GM19240 (cell line): ENCODE data around the gene HRH2.

Experiments
- DNase-seq: peaks from one replicate; pipeline ENCODE4 v3.0.0; 2011; ENCODE audit warnings: low spot score; ENCODE audit not compliant: insufficient read length

HRH2 gene

DNA sequence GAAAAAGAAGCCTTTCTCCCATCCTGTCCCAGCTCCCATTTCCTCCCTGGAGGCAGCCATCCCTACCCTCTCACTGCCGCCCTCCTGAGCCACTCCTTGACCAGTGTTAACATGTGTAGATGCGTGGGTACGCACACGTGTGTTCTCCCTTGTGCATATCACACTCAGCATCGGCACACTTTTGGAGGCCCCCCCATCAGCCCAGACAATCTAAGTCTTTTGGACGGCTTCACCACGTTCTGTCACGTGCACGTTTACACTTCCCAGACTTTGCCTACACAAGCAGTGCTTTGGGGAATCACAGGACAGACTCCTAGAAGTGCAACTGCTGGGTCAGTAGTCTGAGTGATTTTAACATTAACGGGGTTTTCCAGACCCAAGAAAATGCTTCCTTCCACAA lies 18.0 kb downstream of the HRH2 start:
- DNase-seq = no peak

DNA sequence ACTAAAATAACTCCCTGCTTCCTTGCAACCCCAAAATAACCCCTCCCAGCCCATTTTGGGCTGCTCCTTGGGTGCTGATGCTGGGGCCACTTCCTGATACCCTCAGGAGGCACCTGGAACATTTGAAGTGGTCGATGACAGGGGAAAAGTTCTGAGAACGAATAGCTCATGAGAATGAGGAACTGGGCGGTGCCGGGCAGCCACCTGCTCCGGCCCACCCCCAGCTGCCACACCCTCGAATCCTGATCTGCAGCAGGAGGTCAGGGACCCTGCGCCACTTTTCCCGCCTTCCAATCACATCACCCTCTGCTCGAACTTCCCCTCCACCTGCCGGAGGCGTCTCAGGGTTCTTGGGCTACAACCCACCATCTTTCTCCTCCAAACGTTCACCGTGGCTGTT lies 19.7 kb downstream of the HRH2 start:
- DNase-seq = no peak

- DNase-seq = no peak
These were observed 20.2 kb downstream of the HRH2 start for GRCh38 chr5:175678074-175678473.

DNA sequence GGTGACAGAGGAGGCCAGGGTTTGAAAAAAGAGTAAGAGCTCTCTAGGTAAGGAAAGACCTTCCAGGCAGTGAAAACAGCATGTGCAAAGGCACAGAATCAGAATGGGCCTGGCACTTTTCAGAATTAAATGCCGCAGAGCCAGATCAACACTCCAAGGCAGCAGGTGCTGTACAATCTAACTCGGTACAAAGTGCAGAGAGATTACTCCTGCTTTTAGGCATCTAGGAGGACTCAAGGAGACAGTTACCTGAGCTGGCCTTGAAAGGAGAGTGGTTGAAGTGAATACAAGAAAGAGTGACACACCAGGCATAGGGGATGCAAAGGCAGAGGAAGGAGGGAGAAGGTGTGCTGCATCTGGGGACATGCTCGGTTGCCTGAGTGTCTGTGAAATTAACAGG lies 21.5 kb downstream of the HRH2 start:
- no peak for DNase-seq

GRCh38 chr5:175680020-175680419 lies 22.1 kb downstream of the HRH2 start:
- no peak for DNase-seq

- DNase-seq = no peak
These were observed 22.6 kb downstream of the HRH2 start for GRCh38 chr5:175680463-175680862.

DNA sequence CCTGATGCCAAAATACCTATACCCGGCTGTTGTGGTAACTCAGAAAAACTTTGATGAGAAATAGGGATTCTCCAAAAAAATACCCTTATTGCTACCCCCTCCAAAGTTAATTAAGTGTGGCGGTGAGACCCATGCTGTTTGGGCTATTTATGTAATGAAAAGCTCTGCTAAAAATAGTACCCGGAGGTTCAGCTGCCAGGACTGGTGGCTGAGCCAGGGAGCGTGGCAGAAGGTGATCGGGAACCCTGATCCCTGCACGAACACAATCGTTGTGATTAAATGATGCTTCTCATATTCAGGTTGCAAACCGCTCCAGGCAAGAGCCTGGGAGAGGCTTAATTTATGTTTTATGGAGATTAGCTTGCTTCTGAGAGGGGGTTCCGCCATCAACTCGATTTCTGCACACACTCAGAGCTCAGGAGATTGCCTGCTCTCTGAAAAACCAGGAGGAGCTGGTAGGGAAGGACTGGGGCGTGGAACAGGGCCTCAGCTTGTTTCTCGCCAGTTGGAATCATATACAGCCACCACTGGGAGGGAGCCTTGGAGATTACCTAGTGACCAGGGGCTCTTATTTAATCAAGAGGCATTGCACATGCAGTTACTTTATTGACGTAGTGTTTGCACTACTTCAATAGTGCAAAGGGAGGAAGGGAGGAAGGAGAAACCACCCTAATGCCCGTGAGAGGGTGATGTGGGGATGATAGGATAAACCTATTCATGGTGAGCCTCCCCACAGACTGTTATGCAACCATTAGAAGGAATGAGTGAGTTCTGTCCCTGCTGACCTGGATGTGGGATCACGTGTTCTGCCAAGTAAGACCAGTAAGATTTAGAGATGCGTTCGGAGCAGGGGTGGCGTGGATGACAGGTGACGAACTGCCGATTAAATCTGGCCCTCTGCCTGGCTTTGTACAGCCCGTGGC lies 23.4 kb downstream of the HRH2 start:
- no peak for DNase-seq

GRCh38 chr5:175681968-175682340 lies 24.1 kb downstream of the HRH2 start:
- DNase-seq = no peak

DNA sequence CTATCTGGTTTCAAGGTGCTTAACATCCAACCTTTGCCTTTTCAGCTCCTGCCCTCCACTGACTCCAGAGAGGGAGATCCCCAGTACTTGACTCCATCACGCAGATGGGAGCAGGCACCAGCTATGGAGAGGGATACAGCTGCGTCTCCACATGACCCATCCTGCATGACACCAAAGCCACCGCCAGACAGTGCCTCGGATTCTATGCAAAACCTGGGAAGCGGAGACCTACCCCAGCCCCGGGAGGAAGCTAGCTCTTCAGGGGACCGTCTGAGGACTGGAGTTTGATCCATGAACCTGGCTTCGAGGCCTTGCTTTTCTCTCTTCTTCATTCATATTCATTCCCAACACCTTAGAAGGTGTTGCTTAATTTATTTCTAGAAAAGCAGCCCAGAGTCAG lies 24.8 kb downstream of the HRH2 start:
- DNase-seq = no peak

DNA sequence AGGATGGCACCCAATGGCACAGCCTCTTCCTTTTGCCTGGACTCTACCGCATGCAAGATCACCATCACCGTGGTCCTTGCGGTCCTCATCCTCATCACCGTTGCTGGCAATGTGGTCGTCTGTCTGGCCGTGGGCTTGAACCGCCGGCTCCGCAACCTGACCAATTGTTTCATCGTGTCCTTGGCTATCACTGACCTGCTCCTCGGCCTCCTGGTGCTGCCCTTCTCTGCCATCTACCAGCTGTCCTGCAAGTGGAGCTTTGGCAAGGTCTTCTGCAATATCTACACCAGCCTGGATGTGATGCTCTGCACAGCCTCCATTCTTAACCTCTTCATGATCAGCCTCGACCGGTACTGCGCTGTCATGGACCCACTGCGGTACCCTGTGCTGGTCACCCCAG lies 25.4 kb downstream of the HRH2 start:
- DNase-seq = no peak

GRCh38 chr5:175683921-175684320 lies 26.1 kb downstream of the HRH2 start:
- DNase-seq = no peak

- no peak for DNase-seq
These were observed 27.1 kb downstream of the HRH2 start for GRCh38 chr5:175684931-175685330.

- no peak for DNase-seq
These were observed 28.0 kb downstream of the HRH2 start for GRCh38 chr5:175685701-175686350.

- DNase-seq = no peak
These were observed 28.5 kb downstream of the HRH2 start for GRCh38 chr5:175686396-175686795.

GRCh38 chr5:175686826-175687225 lies 29.0 kb downstream of the HRH2 start:
- DNase-seq = no peak

DNA sequence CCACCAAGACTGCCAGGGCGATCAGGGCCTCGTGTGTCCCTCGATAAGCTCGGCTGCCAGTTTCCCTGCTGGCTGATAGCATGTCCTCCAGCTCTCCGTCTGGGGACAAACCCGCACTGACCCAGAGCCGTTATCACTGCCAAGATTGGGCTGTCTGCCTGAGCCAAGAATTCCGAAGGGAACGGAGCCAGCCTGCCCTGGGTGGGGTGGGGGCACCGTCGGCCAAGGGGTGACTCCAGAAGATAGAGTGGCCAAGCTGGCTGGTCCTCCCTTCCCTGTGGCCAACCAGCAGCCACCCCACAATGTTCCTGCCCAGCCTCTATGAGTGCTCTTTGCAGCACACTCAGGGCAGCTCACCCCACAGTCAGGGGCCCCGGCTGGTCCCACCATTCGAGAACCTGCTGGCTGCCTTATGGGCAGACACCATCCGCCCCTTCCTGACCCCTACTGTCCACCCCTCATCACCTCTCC lies 29.4 kb downstream of the HRH2 start:
- no peak for DNase-seq

DNA sequence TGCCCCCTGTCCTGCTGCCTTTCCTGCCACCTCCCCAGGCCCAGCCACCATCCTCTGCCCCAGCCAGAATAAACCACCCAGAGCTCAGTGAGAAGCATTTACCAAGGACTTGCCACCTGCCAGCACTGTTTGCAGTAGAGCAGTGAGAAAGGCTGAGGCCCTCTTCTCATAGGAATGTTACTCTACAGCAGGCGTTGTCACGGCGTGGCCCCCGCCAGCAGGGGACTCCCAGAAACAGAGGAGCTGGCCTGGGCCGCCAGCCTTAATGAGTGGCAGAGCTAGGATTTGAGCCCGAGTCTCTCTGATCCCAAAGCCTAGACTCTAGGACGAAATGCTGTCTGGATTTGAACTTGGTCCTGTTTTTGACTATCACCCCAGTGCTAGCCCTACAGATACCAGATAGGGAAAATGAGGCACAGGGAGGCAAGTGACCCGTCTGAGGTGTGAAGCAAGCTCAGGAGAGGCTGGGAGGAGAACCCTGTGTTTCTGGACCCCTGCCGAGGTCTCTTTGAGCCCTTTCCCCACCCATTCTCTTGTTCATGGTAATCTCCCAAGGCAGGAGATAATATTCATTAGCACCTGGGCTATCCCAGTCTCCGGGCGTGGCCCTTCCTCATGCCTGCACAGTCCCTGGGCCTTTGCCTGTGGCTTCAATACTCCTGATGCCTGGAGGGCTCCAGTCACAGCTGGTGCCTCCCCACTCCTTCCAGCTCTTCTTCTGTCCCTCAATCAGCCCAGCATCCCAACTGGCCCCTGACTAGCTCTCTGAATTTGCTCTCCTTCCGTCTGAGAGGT lies 30.7 kb downstream of the HRH2 start:
- DNase-seq = no peak

DNA sequence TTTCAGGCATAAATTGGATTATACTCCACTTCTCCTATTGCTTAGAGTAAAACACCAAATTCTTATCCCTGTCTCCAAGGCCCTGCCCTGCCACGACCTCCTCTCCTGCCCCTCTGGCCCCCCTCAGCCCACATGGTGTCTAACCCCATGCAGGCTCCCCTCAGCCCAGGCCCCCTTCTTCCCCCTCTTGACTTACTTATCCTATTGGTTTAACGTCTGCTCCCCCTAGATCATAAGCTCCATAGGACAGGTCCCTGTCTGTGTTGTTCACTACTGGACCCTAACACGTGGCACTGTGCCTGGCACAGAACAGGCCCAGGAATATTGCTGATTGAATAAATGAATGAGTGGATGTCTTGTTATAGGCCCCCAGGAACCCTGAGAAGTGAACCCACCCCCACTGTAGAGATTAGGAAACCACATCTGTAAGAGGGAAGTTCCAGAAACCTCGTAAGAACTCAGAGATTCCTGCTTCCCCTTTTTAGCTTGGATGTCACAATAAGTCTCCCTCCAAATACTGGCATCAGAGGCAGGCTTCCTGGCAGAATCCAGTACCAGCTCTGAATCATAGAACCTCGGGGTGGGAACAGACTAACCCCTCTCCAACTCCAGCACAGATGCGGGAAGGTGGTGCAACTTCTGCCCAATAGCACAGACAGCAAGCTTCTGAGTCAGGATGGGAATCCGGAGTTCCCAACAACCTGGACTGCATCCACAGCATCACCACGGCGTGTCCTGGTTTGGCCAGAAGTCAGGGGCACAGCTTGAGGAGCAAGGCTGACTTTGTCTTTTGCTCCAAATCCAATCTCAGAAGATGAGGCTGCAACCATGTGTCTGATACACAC lies 31.5 kb downstream of the HRH2 start:
- no peak for DNase-seq

- DNase-seq = no peak
These were observed 32.2 kb downstream of the HRH2 start for GRCh38 chr5:175690025-175690424.

DNA sequence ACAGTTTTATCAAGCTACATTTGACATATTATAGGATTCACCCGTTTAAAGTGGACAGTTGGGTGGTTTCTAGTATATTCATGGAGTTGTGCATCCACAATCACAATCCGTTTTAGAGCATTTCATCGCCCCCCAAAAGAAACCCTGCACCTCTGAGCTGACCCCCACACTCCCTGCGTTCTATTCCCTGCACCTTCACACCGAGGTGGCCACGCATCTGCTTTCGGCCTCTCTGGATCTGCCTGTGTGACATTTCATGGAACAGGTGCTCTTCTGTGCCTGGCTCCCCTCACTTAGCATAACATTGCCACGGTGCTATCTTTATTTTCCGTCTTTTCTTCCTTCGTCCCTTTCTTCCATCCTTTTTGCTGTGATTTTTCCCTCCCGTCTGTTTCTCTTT lies 32.7 kb downstream of the HRH2 start:
- no peak for DNase-seq

- DNase-seq = no peak
These were observed 33.9 kb downstream of the HRH2 start for GRCh38 chr5:175691761-175692160.
